Measurements from ENCODE around the gene GADD45GIP1.

Gene GADD45GIP1

GRCh38 chr19:12924621-12925310 is 32.3 kb downstream of the GADD45GIP1 start:
- no peak for TF ChIP-seq CTCF (IDR thresholded peaks at IDR 0.05)

- TF ChIP-seq CTCF (IDR thresholded peaks at IDR 0.05): no peak
These were observed 34.1 kb downstream of the GADD45GIP1 start for GRCh38 chr19:12922959-12923358.

- no peak for TF ChIP-seq CTCF (IDR thresholded peaks at IDR 0.05)
These were observed 36.0 kb downstream of the GADD45GIP1 start for GRCh38 chr19:12921047-12921446.

- TF ChIP-seq CTCF (IDR thresholded peaks at IDR 0.05): no peak
These were observed 38.8 kb downstream of the GADD45GIP1 start for GRCh38 chr19:12918253-12918652.

GRCh38 chr19:12913851-12914690 is 43.0 kb downstream of the GADD45GIP1 start:
- no peak for TF ChIP-seq CTCF (IDR thresholded peaks at IDR 0.05)

- TF ChIP-seq CTCF (IDR thresholded peaks at IDR 0.05): no peak
These were observed 43.9 kb downstream of the GADD45GIP1 start for GRCh38 chr19:12913011-12913561.

GRCh38 chr19:12912571-12912970 is 44.5 kb downstream of the GADD45GIP1 start:
- no peak for TF ChIP-seq CTCF (IDR thresholded peaks at IDR 0.05)

Measured in LNCAP (cell line).